Nephron progenitor cell (in vitro differentiated cells): Measurements from ENCODE around the gene CRK.

ENCODE experiments used
- DNase-seq: peaks from one replicate; pipeline ENCODE4 v3.0.0; 2021
- H3K27ac Mint-ChIP-seq: 2 replicates; pipeline ENCODE4 v1.8.0; 2021; ENCODE audit warnings: mild to moderate bottlenecking, moderate library complexity, mixed read lengths
- H3K27me3 Mint-ChIP-seq: 2 replicates; pipeline ENCODE4 v1.8.0; 2021; ENCODE audit warnings: mild to moderate bottlenecking, low read depth, mixed read lengths; ENCODE audit not compliant: poor library complexity
- H3K36me3 Mint-ChIP-seq: 2 replicates; pipeline ENCODE4 v1.8.0; 2021; ENCODE audit warnings: low read depth, mixed read lengths
- H3K4me1 Mint-ChIP-seq: 2 replicates; pipeline ENCODE4 v1.8.0; 2021; ENCODE audit warnings: mixed read lengths
- H3K4me3 Mint-ChIP-seq: 2 replicates; pipeline ENCODE4 v1.8.0; 2021; ENCODE audit warnings: mild to moderate bottlenecking, moderate library complexity, mixed read lengths
- H3K9me3 Mint-ChIP-seq: 2 replicates; pipeline ENCODE4 v1.8.0; 2021; ENCODE audit warnings: mild to moderate bottlenecking, moderate library complexity, mixed read lengths
- CTCF ChIP-seq: fragments of 200-600 bp; sonication (generic); IDR thresholded peaks from 2 replicates; pipeline ENCODE4 v1.5.0; 2021; ENCODE audit warnings: antibody characterized with exemption

CRK gene

GRCh38 chr17:1474402-1475189, 18.6 kb upstream of the CRK start:
- H3K9me3 Mint-ChIP-seq, result no peaks in the 10 kb centered on the region
- no peak overlapping the region for H3K4me3 Mint-ChIP-seq
- H3K4me1 Mint-ChIP-seq, result peaks cover 67% of the 10 kb centered on the region
- no peak overlapping the region for H3K27ac Mint-ChIP-seq
- peaks cover under 1% of the 10 kb centered on the region for H3K36me3 Mint-ChIP-seq
- H3K27me3 Mint-ChIP-seq, result peaks cover 3% of the 10 kb centered on the region
- TF ChIP-seq CTCF, result no peak
- DNase-seq, result peak; percentile 60

- DNase-seq, result no peak
- H3K27ac Mint-ChIP-seq, result peak overlapping the region; percentile 89
- no peak overlapping the region for H3K4me3 Mint-ChIP-seq
- TF ChIP-seq CTCF, result no peak
- H3K36me3 Mint-ChIP-seq, result peaks cover 8% of the 10 kb centered on the region
- H3K9me3 Mint-ChIP-seq, result no peaks in the 10 kb centered on the region
- peaks cover 75% of the 10 kb centered on the region for H3K4me1 Mint-ChIP-seq
- H3K27me3 Mint-ChIP-seq, result peaks cover 3% of the 10 kb centered on the region
Measured at GRCh38 chr17:1473841-1474240, 17.8 kb upstream of the CRK start.

GRCh38 chr17:1473170-1473569, 17.1 kb upstream of the CRK start:
- Mint-ChIP-seq H3K4me1 (peaks cover 76% of the 10 kb centered on the region), H3K4me3 (no peak overlapping the region), H3K36me3 (peaks cover 12% of the 10 kb centered on the region), H3K9me3 (no peaks in the 10 kb centered on the region), H3K27ac (no peak overlapping the region), H3K27me3 (peaks cover 3% of the 10 kb centered on the region)
- TF ChIP-seq CTCF, result no peak
- no peak for DNase-seq

- Mint-ChIP-seq H3K27ac (peak overlapping the region; percentile 79), H3K27me3 (peaks cover 3% of the 10 kb centered on the region), H3K4me1 (peaks cover 75% of the 10 kb centered on the region), H3K4me3 (peak overlapping the region; percentile 28), H3K9me3 (no peaks in the 10 kb centered on the region), H3K36me3 (peaks cover 12% of the 10 kb centered on the region)
- TF ChIP-seq CTCF, result no peak
- peak; percentile 50 for DNase-seq
Measured at GRCh38 chr17:1471911-1472821, 16.1 kb upstream of the CRK start.

GRCh38 chr17:1471490-1471889, 15.5 kb upstream of the CRK start:
- no peak for DNase-seq
- no peaks in the 10 kb centered on the region for H3K9me3 Mint-ChIP-seq
- no peak for TF ChIP-seq CTCF
- H3K36me3 Mint-ChIP-seq, result peaks cover 12% of the 10 kb centered on the region
- H3K4me3 Mint-ChIP-seq, result no peak overlapping the region
- H3K4me1 Mint-ChIP-seq, result peaks cover 68% of the 10 kb centered on the region
- no peak overlapping the region for H3K27ac Mint-ChIP-seq
- peaks cover 3% of the 10 kb centered on the region for H3K27me3 Mint-ChIP-seq
